HG02885 (cell line): ENCODE results near the gene TRIO.

Experiments used
- ATAC-seq: cut with Tn5 transposase; IDR thresholded peaks from one replicate; pipeline ENCODE4 v1.9.1; 2021; ENCODE audit warnings: mild to moderate bottlenecking; ENCODE audit not compliant: unreplicated experiment, poor library complexity

Gene TRIO

DNA sequence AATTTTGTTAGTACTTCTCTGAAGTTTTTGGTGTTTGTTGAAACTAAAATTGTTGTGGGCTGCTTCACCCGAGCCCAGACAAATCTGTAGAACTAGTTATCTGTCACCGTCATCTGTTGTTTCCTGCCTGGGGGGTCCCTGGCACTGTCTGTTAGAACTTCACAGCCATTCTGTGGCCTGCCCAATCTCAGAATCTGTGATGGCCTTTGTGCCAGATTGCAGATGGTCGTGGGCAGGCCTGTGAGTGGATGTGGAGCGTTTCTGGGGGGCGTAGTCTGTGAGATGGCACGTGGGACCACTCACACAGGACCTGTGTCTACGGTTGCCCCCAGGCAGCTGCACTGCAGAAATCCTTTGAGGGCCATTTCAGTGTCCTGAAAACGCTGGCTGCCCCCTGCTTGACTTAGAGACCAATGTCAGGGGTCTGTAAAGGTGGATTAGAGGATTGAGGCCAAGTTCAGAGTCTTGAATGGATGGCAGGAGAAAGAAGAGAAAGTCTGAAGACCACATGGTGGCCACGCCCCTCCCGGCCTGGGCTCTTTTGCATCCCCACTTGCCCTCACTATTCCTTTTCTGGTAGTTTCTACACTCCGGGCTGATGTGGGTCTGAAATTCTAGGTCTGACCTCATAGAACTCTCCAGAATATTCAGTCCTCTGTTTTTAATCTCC, 38.3 kb downstream of the TRIO start:
- no peak for ATAC-seq

DNA sequence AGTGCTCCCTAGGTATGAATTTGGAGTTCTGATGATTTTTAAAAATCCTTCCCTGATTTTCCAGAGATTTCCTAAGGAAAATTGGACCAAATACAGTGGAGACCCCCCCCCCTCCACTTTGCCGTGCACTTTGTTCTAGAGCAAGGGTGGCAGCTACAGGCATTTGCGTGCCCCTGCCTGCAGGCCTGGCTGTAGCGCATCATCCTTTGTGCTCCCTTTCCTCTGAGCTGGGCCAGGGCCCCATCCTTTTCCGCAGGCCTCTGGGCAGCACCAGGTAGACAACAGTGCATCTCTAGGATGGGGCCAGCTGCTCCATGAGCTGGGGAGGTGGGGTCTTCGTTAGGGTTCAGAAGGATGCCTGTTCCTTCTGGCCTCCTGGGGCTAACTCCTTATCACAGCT, 39.6 kb downstream of the TRIO start:
- no peak for ATAC-seq

DNA sequence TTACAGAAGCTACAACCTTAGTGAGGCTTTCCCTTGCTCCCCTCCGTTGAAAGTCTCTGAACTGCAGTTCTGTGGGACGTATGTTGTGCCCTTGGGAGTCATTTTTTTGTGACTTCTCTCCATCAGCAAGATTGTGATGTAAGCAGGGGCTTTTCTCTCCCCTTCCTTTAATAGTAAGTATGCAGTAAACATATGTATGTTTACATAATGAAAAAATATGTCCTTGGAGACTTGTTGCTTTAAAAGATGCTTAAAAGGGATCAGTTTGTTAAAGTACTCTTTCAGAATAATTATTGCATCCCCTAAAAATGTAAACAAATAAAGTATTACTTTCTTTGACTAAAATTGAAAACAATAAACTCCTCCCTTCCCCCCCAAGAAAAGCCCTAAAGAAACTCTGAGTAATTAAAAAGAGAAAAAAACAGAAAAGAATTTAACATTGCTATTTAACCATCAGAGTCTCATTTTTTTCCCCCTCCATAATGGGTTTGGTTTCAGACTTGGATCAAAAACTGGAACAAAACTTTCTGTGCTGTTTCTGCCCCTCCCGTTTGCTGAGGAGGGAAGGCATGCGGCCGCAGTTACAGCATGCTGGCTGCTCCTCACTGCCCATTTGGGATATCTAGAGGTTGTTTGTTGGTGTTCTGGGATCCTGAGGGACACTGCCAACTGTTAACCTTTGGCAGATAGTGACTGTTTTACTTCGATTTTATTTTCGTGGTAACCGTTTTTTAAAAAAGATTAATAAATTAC, 40.2 kb downstream of the TRIO start:
- no peak for ATAC-seq

DNA sequence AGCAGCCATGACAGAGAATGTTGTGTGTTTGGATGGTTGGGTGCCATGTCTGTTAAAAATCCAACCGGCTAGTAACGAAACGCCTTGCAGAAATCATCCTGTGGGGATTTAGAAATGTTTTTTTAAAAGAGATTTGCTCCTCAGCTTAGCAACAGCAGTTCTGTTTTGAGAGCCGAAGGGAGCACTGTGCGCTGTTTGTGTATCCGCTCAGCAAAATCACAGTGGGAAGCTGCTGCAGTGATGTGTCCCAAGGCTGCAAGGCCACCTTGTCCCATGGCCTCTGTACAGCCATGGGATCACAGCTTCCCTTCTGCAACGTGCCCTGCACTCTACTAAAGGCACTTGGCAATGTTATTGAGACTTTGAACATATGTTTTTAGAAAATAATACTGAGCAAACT, 40.9 kb downstream of the TRIO start:
- no peak for ATAC-seq

DNA sequence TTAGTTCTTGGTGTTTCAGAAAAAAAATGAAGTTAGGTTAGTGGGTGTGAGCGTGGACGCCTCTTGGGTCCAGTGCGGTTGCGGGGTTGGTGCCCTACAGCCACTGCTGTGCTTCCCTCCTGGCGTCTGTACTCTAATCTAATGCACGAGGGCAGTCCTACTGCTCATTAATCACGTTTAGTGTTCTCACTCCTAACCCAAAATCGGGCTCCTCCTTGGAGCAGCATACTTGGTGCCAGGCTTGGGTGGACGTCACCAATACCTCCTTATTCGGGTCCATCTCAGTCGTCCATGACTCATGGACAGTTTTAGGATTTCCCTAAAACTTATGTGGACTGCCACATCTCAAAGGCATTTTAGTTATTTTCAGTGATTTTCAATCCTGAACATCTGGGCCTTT, 41.6 kb downstream of the TRIO start:
- no peak for ATAC-seq

DNA sequence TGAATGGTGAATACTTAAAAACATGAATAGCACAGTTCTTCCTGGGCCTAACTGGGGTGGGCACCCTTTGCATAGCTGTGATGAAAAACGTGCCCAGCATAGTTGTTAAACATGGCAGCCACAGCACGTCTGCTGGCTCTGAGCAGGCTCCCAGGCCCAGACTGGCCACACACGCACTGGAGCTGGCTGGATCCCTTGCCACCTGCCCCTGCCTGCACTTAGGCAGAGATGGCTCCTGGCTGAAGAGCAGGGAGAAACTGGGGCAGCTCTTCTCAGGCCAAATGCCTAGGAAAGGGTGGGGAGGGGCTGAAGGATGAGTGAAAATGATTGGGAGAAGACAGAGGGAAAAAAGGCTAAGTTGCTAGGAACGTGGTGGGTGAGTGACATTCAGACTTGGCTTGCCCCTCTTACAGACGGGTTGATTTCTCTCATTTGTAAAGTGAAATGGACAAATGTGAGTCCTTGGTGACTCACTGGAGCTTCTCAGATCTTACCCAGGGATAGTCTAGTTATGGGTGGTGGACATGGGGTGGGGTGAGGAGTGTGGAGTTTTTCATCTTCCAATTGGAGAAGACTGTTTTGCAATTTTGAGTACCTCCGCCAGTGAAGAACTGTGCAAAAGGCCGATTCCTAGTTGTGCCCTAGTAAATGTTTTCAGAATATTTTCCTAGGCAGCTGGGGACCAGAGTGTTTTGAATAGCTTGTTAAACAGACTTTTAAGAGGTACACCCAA, 42.4 kb downstream of the TRIO start:
- no peak for ATAC-seq

DNA sequence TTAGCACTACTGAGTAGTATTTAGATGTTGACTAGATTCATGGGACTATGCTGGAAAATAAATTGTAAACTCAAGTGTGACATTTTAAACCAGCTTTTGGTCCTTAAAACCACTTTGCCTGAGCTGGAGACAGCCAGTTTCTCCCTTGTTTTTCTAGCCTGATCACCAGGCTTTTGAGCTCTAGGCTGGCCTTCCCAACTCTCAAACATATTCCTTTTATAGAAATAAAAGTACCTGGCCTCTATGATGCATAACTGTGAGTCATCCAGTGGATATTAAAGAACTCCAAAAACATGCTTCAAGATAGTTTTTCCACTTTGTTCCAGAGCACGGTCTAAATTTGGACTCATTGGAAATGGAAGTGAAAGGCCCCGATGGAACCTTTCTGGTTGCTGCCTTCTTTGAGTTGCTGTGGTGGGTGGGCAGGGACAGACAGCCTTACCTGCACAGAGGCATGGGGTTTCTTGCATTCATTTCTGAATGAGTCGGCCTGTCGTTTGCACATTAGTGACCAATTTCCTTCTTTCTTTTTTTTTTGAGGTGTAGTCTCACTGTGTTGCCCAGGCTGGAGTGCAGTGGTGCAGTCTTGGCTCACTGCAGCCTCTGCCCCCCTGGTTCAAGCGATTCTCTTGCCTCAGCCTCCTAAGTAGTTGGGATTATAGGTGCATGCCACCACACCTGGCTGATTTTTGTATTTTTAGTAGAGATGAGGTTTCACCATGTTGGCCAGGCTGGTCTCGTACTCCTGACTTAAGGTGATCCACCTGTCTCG, 43.1 kb downstream of the TRIO start:
- ATAC-seq = no peak

DNA sequence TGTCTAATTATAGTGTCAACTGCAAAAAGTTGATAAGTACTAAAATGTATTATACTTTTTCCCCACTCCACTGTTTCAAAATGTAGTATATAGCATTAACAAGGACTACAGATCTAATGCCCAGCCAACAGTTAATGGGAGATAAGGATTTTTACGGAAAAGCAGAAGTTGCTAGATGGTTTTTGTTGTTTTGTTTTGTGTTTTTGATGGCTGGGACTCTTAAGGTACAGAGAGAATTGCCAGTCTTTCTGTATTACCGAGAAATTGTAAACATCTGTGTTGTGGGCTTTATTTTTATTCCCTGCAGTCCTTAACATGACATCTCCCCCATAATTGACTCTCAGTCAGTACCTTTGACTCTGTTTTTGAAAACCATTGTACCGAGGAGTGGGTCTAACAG, 44.0 kb downstream of the TRIO start:
- no peak for ATAC-seq

DNA sequence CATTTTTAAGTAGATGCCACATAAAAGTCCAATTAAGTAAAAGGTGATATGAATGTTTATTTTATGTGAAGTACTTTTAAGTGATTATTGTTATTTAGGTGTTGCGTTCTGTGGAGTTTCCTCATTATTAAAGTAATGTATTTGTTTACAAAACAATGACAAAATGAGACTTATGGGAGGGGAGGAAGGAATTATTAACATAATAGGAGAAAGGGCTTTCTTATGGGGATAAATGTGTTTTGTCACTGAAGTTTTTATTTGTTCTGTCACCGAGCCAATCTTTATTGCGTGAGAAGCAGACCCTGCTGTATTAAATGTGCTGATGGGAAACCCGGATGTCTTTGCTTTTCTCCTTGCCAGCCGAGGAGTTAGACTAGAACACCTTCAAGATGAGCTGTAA, 44.5 kb downstream of the TRIO start:
- no peak for ATAC-seq

DNA sequence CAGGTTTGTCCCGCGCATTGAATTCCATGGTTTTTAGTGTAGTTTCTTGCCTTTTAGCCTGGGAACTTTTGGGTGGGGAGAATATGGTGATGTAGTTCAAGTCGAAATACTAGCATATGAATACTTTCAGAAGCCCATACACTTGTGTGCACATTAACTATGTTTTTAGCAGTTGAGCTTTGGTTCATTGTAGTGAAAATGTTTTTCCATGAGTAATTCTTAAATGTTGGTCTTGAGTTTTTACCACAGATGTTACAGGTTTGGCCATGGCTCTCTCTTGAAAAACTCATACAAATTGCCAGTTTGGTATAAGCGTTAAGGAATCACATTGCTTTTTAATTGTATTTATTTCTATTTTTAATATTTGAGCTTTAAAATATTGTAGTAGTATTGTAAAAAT, 45.6 kb downstream of the TRIO start:
- ATAC-seq = no peak

DNA sequence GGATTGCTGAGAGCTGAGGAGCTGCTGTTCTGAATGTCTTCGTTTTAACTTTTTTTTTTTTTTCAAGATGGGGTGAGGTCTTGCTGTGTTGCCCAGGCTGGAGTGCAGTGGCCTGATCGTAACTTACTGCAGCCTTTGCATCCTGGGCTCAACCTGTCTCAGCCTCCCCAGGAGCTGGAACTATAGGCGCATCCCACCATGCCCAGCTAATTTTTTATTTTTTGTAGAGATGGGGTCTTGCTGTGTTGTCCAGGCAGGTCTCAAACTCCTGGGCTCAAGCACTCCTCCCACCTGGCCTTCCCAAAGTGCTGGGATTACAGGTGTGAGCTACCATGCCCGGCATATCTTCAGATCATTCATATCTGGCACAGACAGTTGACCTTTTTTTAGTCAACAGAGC, 46.5 kb downstream of the TRIO start:
- no peak for ATAC-seq

DNA sequence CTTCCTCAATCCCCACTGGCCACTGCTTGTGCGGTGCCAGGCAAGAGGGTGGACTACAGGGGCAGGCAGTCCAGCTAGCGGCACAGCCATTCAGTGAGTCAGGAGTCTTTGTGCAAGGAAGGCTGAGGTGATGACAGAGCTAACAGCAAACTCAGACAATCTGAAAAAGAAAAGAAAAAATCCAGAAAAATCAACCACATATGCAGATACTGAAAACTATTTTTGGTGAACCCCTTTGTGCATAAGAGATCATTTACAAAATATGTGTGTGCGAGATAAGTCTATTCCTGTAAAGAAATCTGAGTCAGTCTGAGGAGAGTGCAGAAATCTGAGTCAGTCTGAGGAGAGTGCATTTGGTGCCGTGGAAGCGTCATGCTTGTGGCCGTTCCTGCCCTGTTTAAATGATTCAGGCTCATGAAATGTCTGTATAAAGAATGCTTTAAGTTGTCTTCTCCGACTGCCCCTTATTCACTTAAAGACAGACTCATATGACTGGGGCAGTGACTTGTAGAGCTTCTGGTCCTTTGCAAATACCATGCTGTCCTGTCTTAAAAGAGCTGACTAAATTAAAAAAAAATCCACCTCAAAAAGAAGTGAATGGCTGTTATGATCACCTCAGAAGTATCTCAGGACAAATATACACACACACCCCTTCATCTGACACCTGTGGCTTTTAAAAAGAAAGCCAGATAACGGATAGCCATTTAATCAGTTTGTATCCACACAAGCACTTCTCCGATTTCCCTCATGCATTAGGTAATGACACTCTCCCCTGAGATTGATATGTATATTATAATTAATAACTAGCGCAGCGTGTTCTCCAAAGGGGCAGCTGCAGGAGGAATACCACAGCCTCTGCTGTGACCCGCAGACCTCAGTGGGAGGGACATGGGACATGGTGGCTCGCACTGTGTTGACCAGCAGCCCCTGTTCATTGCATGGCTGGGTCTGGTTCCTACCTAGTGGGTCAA, 47.3 kb downstream of the TRIO start:
- no peak for ATAC-seq

DNA sequence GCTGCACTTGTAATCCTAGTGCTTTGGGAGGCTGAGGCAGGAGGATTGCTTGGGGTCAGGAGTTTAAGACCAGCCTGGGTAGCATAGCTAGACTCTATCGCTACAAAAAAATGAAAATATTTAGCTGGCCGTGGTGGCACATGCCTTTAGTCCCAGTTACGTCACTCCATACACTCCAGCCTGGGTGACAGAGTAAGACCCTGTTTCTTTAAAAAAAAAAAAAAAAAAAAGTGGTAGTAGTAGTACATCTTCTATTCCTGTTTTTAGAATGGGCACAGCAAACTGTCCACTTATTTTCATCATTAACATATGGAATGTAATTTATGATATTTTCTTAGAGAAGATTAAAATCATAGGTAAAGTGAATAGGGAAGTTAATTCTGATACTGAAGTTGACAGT, 48.2 kb downstream of the TRIO start:
- no peak for ATAC-seq

DNA sequence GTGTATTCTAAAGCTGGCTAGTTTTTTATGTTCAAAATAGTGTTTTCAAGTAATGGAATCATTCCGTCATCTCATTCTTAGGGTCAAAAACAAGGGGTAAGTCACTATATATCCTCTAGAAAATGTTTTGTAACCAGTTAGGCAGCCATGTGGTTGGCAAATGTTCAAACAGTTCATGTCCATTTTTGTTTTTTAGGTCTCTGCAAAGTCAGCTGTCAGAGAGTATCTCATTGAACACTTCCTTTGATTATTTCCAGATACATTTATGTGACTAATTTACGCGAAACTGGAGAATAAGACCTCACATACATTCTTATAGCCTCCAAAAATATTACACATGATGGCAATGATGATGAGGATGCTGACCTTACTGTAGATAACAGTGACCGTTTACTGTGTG, 50.4 kb downstream of the TRIO start:
- no peak for ATAC-seq

DNA sequence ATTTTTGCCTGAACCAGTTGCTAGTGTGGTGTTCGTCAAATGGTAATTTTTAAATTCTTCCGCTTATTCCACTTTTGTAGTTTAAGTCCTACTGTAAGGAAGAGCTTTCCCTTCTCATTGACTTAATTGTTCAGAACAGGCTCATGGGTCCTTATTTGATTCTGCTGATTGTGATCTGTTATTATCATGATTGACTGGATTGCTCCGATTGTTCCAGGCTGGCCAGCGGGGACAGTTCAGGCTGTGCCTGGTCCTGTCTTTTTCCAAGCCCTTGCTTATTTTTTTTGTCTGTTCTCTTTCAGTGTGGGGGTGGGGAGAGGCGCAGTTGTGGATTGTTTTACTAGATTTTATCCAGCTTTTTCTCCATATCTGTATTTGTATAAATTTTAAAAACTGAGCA, 52.4 kb downstream of the TRIO start:
- no peak for ATAC-seq

DNA sequence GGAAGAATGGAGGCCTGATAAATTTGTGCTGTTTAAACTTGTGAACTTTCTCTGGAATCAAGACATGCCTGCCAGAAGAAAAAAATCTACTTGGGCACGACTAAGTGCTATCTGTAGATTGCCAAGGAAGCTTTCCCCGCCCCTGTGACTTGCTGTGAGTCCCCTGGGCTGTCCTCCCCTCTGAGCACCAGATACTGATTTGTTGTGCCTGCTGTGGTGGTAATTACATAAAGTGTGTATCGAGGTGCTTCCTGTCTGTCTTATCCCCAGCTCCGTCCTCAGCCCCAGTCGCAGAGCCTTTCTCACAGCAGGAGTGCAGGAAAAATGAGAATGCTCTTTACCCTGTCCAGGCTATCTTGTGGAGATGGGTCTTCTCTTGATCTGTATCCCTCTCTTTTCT, 53.9 kb downstream of the TRIO start:
- no peak for ATAC-seq

DNA sequence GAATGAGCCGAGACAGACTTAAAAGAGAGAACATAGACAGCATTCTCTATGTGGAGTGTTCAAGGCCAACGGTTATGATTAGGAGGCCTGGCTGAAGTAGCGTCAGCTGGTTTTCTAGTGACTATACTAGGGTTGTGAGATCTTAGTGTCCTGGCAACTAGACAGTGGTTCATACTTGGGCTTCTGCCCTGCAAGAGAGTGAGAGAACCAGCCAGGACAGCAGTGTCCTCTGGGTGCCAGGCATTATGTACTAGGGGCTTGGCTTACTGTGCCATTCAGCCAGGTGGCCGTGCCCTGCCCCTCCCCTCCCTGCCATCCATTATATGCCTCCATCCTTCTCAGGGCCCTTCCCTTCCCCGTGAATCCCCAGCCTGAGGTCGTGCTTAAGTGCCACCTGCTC, 56.8 kb downstream of the TRIO start:
- no peak for ATAC-seq

DNA sequence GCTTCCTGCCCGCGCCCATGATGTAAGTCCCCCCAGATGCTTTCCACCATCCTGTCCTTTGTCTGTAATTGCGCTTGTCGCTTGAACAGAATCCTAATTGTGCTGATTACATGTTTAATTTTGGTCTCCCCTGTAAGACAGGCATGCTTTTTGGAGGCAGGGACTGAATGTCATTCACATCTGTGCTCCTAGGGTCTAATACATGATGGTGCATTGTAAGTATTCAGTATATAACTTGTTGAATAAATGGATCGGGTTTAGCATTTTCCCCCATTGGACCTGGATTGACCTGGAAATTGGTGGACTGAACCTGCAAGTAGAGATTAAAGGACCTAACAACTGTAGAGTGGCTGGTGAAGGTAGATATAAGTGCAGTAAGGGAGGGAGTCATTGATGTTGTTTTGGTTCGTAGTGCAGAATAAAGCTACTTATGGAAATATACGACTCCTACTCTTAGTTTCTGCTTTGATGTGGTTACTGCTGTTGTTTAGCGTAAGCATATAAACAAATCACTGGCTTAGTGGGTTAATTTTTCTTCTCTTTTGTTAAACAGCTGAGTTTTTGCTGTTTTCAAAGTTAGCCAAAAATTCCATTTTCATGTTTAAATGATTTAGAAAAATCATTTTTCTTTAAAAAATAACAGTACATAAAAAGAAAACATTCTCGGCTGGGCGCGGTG, 57.3 kb downstream of the TRIO start:
- no peak for ATAC-seq
